ENCODE measurements around the gene IGLL5.

Gene IGLL5

GRCh38 chr22:22877523-22878210 is 9.9 kb upstream of the IGLL5 start:
- Histone ChIP-seq H2AFZ (no peak overlapping the region), H3K79me2 (no peaks in the 10 kb centered on the region), H3K9ac (no peak overlapping the region), H3K36me3 (ENCODE audit: control insufficient read depth, insufficient read depth, low read length) (no peaks in the 10 kb centered on the region), H3K4me1 (no peaks in the 10 kb centered on the region), H3K4me3 (ENCODE audit: low read depth, low read length) (no peak overlapping the region), H3K4me2 (ENCODE audit: low read length) (no peak overlapping the region), H3K27ac (no peak overlapping the region), H3K27me3 (ENCODE audit: control insufficient read depth, insufficient read depth, low read length) (no peaks in the 10 kb centered on the region), H3K9me3 (ENCODE audit: control insufficient read depth, low read length) (no peaks in the 10 kb centered on the region)
- TF ChIP-seq CTCF (IDR thresholded peaks at IDR 0.05) = peak; percentile 27

- Histone ChIP-seq H3K9me3 (ENCODE audit: control insufficient read depth, low read length) (no peaks in the 10 kb centered on the region), H3K4me3 (ENCODE audit: low read depth, low read length) (no peak overlapping the region), H3K9ac (no peak overlapping the region), H3K27me3 (ENCODE audit: control insufficient read depth, insufficient read depth, low read length) (no peaks in the 10 kb centered on the region), H3K79me2 (no peaks in the 10 kb centered on the region), H3K27ac (no peak overlapping the region), H3K4me1 (no peaks in the 10 kb centered on the region), H2AFZ (no peak overlapping the region), H3K4me2 (ENCODE audit: low read length) (no peak overlapping the region), H3K36me3 (ENCODE audit: control insufficient read depth, insufficient read depth, low read length) (no peaks in the 10 kb centered on the region)
- no peak for TF ChIP-seq CTCF (IDR thresholded peaks at IDR 0.05)
Observed at GRCh38 chr22:22878211-22878570, 9.4 kb upstream of the IGLL5 start.

- Histone ChIP-seq H3K4me3 (ENCODE audit: low read depth, low read length) (no peak overlapping the region), H3K27me3 (ENCODE audit: control insufficient read depth, insufficient read depth, low read length) (no peaks in the 10 kb centered on the region), H3K4me2 (ENCODE audit: low read length) (no peak overlapping the region), H3K9me3 (ENCODE audit: control insufficient read depth, low read length) (no peaks in the 10 kb centered on the region), H2AFZ (no peak overlapping the region), H3K36me3 (ENCODE audit: control insufficient read depth, insufficient read depth, low read length) (no peaks in the 10 kb centered on the region), H3K4me1 (no peaks in the 10 kb centered on the region), H3K27ac (no peak overlapping the region), H3K9ac (no peak overlapping the region), H3K79me2 (no peaks in the 10 kb centered on the region)
- no peak for TF ChIP-seq CTCF (IDR thresholded peaks at IDR 0.05)
Observed at GRCh38 chr22:22878801-22879674, 8.6 kb upstream of the IGLL5 start.

GRCh38 chr22:22879675-22880155 is 7.9 kb upstream of the IGLL5 start:
- no peaks in the 10 kb centered on the region for H3K9me3 ChIP-seq (ENCODE audit: control insufficient read depth, low read length)
- no peak overlapping the region for H3K4me2 ChIP-seq (ENCODE audit: low read length)
- no peaks in the 10 kb centered on the region for H3K27me3 ChIP-seq (ENCODE audit: control insufficient read depth, insufficient read depth, low read length)
- H3K36me3 ChIP-seq (ENCODE audit: control insufficient read depth, insufficient read depth, low read length) = no peaks in the 10 kb centered on the region
- no peaks in the 10 kb centered on the region for H3K4me1 ChIP-seq
- no peak overlapping the region for H3K27ac ChIP-seq
- no peak overlapping the region for H2AFZ ChIP-seq
- H3K79me2 ChIP-seq = no peaks in the 10 kb centered on the region
- no peak for TF ChIP-seq CTCF (IDR thresholded peaks at IDR 0.05)
- H3K4me3 ChIP-seq (ENCODE audit: low read depth, low read length) = no peak overlapping the region
- no peak overlapping the region for H3K9ac ChIP-seq

All from parathyroid adenoma (tissue), 2 donors.